Measurements from ENCODE around the gene FOXK2. TPM values are rescaled to one million over a fixed set of nuclear protein-coding genes. Genes with fewer than 3 reads are reported as not detected.
"Not testable (repeated sequence)": the region's sequence is repeated elsewhere in the genome, so short reads cannot be mapped to it uniquely, and the experiment has no call there.

Gene FOXK2
- total RNA-seq, 1 experiment from 2014 or later = 22.4 TPM

DNA sequence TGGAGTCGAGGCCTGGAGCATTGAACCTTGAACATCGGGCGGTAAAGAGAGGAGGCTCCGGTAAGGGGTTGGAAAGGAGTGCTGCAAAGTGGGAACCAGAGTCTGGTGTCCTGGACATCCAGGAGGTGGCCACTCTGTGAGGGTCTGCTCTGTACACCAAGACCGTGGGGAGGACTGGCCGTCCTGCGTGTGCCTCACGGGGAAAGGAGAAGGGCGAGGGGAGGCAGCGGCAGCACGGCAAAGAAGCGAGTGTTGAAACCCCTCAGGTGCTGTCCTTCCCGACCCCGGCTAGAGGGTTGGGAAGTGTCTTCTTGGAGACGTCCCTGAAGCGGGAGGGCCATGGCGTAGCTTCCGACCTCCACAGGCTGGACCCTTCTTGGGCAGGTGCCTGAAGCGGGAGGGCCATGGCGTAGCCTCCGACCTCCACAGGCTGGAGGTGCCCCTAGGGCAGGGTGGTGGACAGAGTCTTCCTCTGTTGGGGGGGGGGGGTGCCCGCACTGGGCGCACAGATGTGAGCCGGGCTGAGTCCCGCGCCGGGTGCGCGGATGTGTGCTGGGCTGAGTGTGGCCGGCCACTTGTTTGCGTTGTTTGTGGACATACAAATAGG lies 42.0 kb downstream of the FOXK2 start:
- DNase-seq = no peak
- H3K4me1 ChIP-seq (ENCODE audit: low read length) = no peaks in the 10 kb centered on the region
- no peak overlapping the region for H3K9ac ChIP-seq (ENCODE audit: low read length)
- H3K36me3 ChIP-seq (ENCODE audit: insufficient read depth, low read length) = no peaks in the 10 kb centered on the region
- no peak overlapping the region for H3K4me2 ChIP-seq (ENCODE audit: low read depth, low read length, poor library complexity, severe bottlenecking)
- H3K79me2 ChIP-seq (ENCODE audit: low read length) = peaks cover 56% of the 10 kb centered on the region
- H3K9me3 ChIP-seq (ENCODE audit: low read length) = no peaks in the 10 kb centered on the region
- H3K4me3 ChIP-seq (ENCODE audit: low read length) = no peak overlapping the region
- no peaks in the 10 kb centered on the region for H3K27me3 ChIP-seq (ENCODE audit: low read length)
- no peak overlapping the region for H2AFZ ChIP-seq (ENCODE audit: low read length)
- H3K27ac ChIP-seq (ENCODE audit: low read length) = no peak overlapping the region
- no peaks in the 10 kb centered on the region for H3K9me2 ChIP-seq (replicated peaks; ENCODE audit: insufficient read depth, low read length)
- H4K20me1 ChIP-seq (ENCODE audit: insufficient read depth, low read depth, low read length) = peaks cover 22% of the 10 kb centered on the region

DNA sequence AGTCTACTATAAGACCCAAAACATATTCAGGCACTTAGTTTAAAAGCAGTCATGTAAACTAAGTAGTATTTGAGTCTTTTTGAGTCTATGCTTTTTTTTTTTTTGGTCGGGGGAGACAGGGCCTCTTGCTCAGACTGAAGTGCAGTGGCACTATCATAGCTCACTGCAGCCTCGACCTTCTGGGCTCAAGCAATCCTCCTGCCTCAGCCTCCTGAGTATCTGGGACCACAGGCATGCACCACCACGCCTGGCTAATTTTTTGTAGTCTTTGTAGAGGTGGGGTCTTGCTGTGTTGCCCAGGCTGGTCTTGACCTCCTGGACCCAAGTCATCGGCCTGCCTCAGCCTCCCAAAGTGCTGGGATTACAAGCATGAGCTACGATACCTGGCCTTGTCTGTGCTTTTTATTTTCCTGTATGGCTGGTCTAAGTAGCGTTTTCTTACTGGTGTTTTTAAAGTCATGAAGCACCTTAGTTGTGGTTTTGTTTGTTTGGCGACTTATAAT lies 43.2 kb downstream of the FOXK2 start:
- Histone ChIP-seq H3K79me2 (ENCODE audit: low read length) (peaks cover 53% of the 10 kb centered on the region), H4K20me1 (ENCODE audit: insufficient read depth, low read depth, low read length) (peaks cover 20% of the 10 kb centered on the region)
- H3K27ac ChIP-seq (ENCODE audit: low read length); H3K9ac ChIP-seq (ENCODE audit: low read length); H3K36me3 ChIP-seq (ENCODE audit: insufficient read depth, low read length); H3K27me3 ChIP-seq (ENCODE audit: low read length); H3K4me3 ChIP-seq (ENCODE audit: low read length); H3K9me3 ChIP-seq (ENCODE audit: low read length); DNase-seq; H3K9me2 ChIP-seq (replicated peaks; ENCODE audit: insufficient read depth, low read length); H3K4me2 ChIP-seq (ENCODE audit: low read depth, low read length, poor library complexity, severe bottlenecking); H2AFZ ChIP-seq (ENCODE audit: low read length); H3K4me1 ChIP-seq (ENCODE audit: low read length): not testable (repeated sequence)

DNA sequence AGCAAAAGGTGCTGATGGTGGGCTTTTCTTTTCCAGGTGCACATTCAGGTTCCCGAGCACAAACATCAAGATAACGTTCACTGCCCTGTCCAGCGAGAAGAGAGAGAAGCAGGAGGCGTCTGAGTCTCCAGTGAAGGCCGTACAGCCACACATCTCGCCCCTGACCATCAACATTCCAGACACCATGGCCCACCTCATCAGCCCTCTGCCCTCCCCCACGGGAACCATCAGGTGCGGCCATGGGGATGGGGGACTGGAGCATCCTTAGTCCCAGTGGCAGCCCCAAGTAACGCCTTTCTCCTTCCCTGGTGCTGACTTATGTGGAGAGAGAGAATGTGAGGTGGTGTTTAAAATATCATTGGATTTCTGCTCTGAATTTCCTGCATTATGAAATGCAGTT lies 43.8 kb downstream of the FOXK2 start:
- H3K9me3 ChIP-seq (ENCODE audit: low read length) = no peaks in the 10 kb centered on the region
- DNase-seq = no peak
- H3K27ac ChIP-seq (ENCODE audit: low read length) = no peak overlapping the region
- H3K4me1 ChIP-seq (ENCODE audit: low read length) = no peaks in the 10 kb centered on the region
- no peak overlapping the region for H3K4me2 ChIP-seq (ENCODE audit: low read depth, low read length, poor library complexity, severe bottlenecking)
- no peaks in the 10 kb centered on the region for H3K27me3 ChIP-seq (ENCODE audit: low read length)
- H3K9ac ChIP-seq (ENCODE audit: low read length) = no peak overlapping the region
- H3K79me2 ChIP-seq (ENCODE audit: low read length) = peaks cover 47% of the 10 kb centered on the region
- no peaks in the 10 kb centered on the region for H3K9me2 ChIP-seq (replicated peaks; ENCODE audit: insufficient read depth, low read length)
- no peak overlapping the region for H2AFZ ChIP-seq (ENCODE audit: low read length)
- no peaks in the 10 kb centered on the region for H3K36me3 ChIP-seq (ENCODE audit: insufficient read depth, low read length)
- peaks cover 22% of the 10 kb centered on the region for H4K20me1 ChIP-seq (ENCODE audit: insufficient read depth, low read depth, low read length)
- no peak overlapping the region for H3K4me3 ChIP-seq (ENCODE audit: low read length)

DNA sequence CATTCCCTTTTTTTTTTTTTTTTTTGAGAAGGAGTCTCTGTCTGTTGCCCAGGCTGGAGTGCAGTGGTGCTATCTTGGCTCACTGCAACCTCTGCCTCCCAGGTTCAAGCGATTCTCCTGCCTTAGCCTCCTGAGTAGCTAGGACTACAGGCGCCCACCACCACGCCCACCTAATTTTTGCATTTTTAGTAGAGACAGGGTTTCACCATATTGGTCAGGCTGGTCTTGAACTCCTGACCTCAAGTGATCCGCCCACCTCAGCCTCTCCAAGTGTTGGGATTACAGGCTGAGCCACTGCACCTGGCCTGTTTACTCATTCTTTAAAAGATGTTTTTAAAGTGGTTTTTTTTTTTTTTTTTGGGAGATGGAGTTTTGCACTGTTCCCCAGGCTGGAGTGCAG lies 44.2 kb downstream of the FOXK2 start:
- H3K9ac ChIP-seq (ENCODE audit: low read length); H3K4me1 ChIP-seq (ENCODE audit: low read length); H3K4me3 ChIP-seq (ENCODE audit: low read length); H3K36me3 ChIP-seq (ENCODE audit: insufficient read depth, low read length); H3K4me2 ChIP-seq (ENCODE audit: low read depth, low read length, poor library complexity, severe bottlenecking); H3K9me3 ChIP-seq (ENCODE audit: low read length); DNase-seq; H3K27me3 ChIP-seq (ENCODE audit: low read length); H3K27ac ChIP-seq (ENCODE audit: low read length); H2AFZ ChIP-seq (ENCODE audit: low read length); H3K9me2 ChIP-seq (replicated peaks; ENCODE audit: insufficient read depth, low read length): not testable (repeated sequence)
- H3K79me2 ChIP-seq (ENCODE audit: low read length) = peaks cover 44% of the 10 kb centered on the region
- H4K20me1 ChIP-seq (ENCODE audit: insufficient read depth, low read depth, low read length) = peaks cover 22% of the 10 kb centered on the region

DNA sequence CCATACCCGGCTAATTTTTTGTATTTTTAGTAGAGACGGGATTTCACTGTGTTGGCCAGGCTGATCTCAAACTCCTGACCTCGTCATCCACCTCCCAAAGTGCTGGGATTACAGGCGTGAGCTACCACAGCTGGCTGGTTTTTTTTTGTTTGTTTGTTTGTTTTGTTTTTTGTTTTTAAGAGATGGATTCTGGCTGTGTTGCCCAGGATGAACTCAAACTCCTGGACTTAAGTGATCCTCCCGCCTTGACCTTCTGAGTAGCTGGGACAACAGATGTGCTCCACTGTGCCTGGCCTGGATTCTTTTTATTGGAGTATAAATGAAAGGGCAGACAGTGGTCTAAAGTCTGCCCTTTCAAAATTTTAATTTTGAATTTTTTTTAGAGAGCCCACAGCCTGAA lies 44.7 kb downstream of the FOXK2 start:
- no peak overlapping the region for H2AFZ ChIP-seq (ENCODE audit: low read length)
- peaks cover 18% of the 10 kb centered on the region; the same call in 1 of the 2 replicates for H4K20me1 ChIP-seq (ENCODE audit: insufficient read depth, low read depth, low read length)
- H3K4me2 ChIP-seq (ENCODE audit: low read depth, low read length, poor library complexity, severe bottlenecking) = no peak overlapping the region
- no peak for DNase-seq
- no peaks in the 10 kb centered on the region for H3K4me1 ChIP-seq (ENCODE audit: low read length)
- peaks cover 40% of the 10 kb centered on the region for H3K79me2 ChIP-seq (ENCODE audit: low read length)
- no peak overlapping the region for H3K9ac ChIP-seq (ENCODE audit: low read length)
- H3K4me3 ChIP-seq (ENCODE audit: low read length) = no peak overlapping the region
- no peaks in the 10 kb centered on the region for H3K36me3 ChIP-seq (ENCODE audit: insufficient read depth, low read length)
- no peak overlapping the region for H3K27ac ChIP-seq (ENCODE audit: low read length)
- no peaks in the 10 kb centered on the region for H3K9me3 ChIP-seq (ENCODE audit: low read length)
- H3K9me2 ChIP-seq (replicated peaks; ENCODE audit: insufficient read depth, low read length) = no peaks in the 10 kb centered on the region
- no peaks in the 10 kb centered on the region for H3K27me3 ChIP-seq (ENCODE audit: low read length)

DNA sequence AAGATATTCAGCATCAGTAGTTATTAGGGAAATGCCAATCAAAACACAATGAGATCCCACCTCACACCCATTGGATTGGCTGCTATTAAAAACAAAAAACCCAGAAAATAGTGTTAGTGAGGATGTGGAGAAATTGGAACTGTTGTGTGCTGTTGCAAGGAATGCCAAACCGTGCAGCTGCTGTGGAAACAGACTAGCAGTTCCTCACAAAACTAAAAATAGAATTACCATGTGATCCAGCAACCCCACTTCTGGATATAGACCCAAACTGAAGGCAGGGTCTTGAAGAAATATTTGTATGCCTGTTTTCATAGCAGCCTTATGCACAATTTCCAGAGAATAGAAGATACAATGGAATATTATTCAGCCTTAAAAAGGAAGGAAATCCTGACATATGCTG lies 46.0 kb downstream of the FOXK2 start:
- Histone ChIP-seq H2AFZ (ENCODE audit: low read length) (no peak overlapping the region), H3K4me1 (ENCODE audit: low read length) (no peaks in the 10 kb centered on the region), H3K9ac (ENCODE audit: low read length) (no peak overlapping the region), H4K20me1 (ENCODE audit: insufficient read depth, low read depth, low read length) (peaks cover 11% of the 10 kb centered on the region; the same call in 1 of the 2 replicates), H3K9me2 (replicated peaks; ENCODE audit: insufficient read depth, low read length) (no peaks in the 10 kb centered on the region), H3K4me2 (ENCODE audit: low read depth, low read length, poor library complexity, severe bottlenecking) (no peak overlapping the region), H3K27me3 (ENCODE audit: low read length) (no peaks in the 10 kb centered on the region), H3K79me2 (ENCODE audit: low read length) (peaks cover 29% of the 10 kb centered on the region), H3K4me3 (ENCODE audit: low read length) (no peak overlapping the region), H3K36me3 (ENCODE audit: insufficient read depth, low read length) (no peaks in the 10 kb centered on the region), H3K9me3 (ENCODE audit: low read length) (no peaks in the 10 kb centered on the region), H3K27ac (ENCODE audit: low read length) (no peak overlapping the region)
- DNase-seq = no peak

DNA sequence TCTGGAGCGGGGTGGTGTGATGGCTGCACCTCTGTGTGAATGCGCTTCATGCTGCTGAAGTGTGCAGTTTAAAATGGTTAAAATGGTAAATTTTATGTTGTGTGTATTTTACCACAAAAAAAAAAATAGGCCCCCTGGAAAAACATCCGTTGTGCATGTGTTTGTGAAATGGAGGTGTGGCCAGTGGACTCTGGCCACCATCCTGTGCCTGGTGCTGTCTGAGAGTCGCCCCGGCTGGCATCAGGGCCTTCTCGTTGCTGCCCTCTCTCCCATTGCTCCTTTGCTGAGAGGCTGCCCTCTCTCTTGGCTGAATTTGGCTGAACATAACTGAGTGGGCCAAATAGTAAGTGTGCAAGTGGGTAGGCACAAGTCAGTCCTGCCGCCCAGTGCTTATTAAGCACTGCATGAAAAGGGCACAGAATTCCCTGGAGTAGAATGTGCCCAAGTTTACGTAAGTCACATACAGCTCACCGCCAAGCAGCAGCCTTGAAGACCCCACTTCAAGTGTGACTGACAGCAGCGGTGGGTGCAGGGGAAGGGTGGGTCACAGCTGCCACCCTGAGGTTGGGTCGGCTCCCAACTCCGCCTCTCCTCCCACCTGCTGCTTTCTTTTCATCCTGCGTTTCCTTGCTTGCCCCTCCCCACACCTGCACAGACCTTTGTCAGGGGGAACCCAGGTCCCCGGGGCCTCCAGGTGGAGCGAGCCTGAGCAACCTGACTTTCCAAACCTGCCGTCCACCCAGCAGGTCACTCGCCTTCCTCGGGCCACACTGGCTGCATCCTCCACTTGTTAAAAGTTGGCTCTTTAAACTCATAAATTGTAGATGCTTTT lies 46.8 kb downstream of the FOXK2 start:
- H3K9ac ChIP-seq (ENCODE audit: low read length) = no peak overlapping the region

DNA sequence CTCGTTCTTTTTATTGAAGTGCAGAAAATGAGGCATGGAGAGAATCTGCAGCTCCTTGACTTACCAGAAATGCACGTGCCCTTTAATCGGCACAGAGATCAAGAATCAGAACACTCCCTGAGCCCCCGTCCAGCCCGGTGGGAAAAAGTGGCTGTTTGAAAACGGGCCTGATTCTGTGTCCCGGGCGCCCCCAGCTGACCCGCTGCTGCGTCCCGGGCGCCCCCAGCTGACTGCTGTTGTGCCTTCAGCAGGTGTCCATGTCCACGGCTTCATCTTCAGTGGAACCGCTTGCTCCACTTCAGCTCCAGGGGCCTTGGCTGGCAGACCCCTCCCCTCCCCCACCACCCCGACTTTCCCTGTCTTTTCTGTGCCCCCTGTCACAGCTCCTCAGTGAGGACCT lies 47.8 kb downstream of the FOXK2 start:
- Histone ChIP-seq H3K9me3 (ENCODE audit: low read length) (no peaks in the 10 kb centered on the region), H3K4me2 (ENCODE audit: low read depth, low read length, poor library complexity, severe bottlenecking) (no peak overlapping the region), H3K79me2 (ENCODE audit: low read length) (peaks cover 11% of the 10 kb centered on the region), H3K4me1 (ENCODE audit: low read length) (no peaks in the 10 kb centered on the region), H3K27me3 (ENCODE audit: low read length) (no peaks in the 10 kb centered on the region), H3K27ac (ENCODE audit: low read length) (no peak overlapping the region), H3K9me2 (replicated peaks; ENCODE audit: insufficient read depth, low read length) (no peaks in the 10 kb centered on the region), H4K20me1 (ENCODE audit: insufficient read depth, low read depth, low read length) (0 out of 2 replicates have a peak, but pooled peaks cover 6% of the 10 kb centered on the region), H3K4me3 (ENCODE audit: low read length) (no peak overlapping the region), H3K9ac (ENCODE audit: low read length) (no peak overlapping the region), H3K36me3 (ENCODE audit: insufficient read depth, low read length) (no peaks in the 10 kb centered on the region), H2AFZ (ENCODE audit: low read length) (no peak overlapping the region)
- no peak for DNase-seq

More for the DNA sequence above, 46.8 kb downstream of the FOXK2 start:
- H2AFZ ChIP-seq (ENCODE audit: low read length) = no peak overlapping the region
- H3K36me3 ChIP-seq (ENCODE audit: insufficient read depth, low read length) = no peaks in the 10 kb centered on the region
- H3K27me3 ChIP-seq (ENCODE audit: low read length) = no peaks in the 10 kb centered on the region
- H3K79me2 ChIP-seq (ENCODE audit: low read length) = peaks cover 21% of the 10 kb centered on the region
- H3K9me3 ChIP-seq (ENCODE audit: low read length) = no peaks in the 10 kb centered on the region
- H3K4me1 ChIP-seq (ENCODE audit: low read length) = no peaks in the 10 kb centered on the region
- H3K27ac ChIP-seq (ENCODE audit: low read length) = no peak overlapping the region
- H3K9me2 ChIP-seq (replicated peaks; ENCODE audit: insufficient read depth, low read length) = no peaks in the 10 kb centered on the region
- no peak for DNase-seq
- 0 out of 2 replicates have a peak, but pooled peaks cover 6% of the 10 kb centered on the region for H4K20me1 ChIP-seq (ENCODE audit: insufficient read depth, low read depth, low read length)
- no peak overlapping the region for H3K4me2 ChIP-seq (ENCODE audit: low read depth, low read length, poor library complexity, severe bottlenecking)
- no peak overlapping the region for H3K4me3 ChIP-seq (ENCODE audit: low read length)
